SW 1271 (cell line): ENCODE results near the gene GAB2.
"Not testable (repeated sequence)": the region's sequence is repeated elsewhere in the genome, so short reads cannot be mapped to it uniquely, and the experiment has no call there.

ENCODE experiments used
- DNase-seq, 2 experiments: peaks; one replicate each; lab custom pipeline; 2025; lab: John Stamatoyannopoulos, UW

The GAB2 gene

GRCh38 chr11:78370406-78371172 lies 47.0 kb downstream of the GAB2 start:
- DNase-seq: no peak

DNA sequence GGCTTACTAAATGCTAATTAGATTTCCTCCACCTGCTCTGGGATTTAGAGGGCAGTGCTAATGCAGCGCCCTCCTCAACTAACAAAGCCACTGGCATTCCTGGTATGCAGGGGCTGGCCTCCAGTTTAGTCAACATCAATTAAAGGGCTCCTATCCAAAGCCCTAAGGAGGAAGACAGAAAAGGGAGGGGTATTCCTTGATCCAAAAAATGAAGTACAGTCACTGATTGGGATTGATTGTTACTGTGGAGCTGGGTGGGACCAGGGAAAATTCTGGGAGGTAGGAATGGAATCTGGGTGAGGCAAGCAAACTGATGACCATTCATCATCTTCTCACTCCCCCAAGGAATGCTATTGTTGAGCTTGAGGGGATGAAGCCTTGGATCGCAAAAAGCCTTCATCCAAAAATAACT lies 52.2 kb downstream of the GAB2 start:
- DNase-seq: peak in 1 of 2 experiments; percentile 32

DNA sequence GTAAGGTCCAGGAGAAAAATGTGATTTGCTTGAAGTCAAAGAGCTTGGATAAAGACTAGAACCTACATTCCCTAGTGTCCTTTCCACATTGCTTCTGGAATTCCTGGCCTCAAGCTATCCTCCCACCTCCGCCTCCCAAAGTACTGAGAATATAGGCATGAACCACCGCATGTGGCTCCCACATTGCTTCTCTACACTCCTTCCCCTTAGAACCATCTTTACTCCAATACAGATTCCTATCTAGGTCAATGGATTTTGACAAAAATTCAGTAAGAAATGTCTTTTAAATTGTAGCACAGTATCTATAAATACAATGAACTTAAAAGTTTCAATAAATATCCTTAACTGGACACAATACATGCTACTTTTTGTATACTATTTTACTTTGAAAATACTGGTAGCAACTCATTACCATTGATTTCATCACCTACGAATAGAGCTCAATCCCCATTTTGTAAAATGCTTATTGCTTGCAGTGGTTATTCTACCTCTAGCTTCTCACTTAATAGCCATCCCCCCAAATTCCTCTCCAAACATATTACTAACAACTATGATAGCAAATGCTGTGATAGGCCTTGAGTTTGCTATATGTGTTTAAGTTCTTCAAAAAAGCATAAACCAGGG lies 53.4 kb downstream of the GAB2 start:
- no peak for DNase-seq

DNA sequence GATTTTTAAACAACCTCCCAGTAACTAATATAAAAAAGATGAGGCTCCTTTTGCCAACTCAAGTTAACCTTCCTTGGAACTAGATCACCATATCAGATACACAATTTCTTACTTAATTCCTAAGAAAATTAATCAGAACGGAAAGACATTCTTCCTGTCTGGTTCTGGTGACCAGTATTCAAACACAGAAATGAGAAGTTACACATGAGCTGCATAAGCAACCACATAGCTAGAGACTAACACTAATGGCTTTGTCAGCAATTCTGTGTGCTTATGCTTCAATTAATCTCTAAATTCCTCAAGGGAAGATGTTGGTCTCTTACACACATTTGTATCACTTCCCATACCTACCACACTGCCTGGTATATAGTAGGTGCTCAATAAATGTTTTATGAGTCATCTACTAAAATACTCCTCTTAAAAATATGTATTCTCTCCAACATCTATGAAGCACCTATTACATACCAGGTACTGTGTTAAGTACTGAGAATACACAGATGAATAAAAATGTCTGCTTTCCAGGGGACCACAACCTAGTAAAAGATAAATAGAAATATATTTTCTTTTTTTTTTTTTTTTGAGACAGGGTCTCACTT lies 54.5 kb downstream of the GAB2 start:
- no peak for DNase-seq

- DNase-seq: no peak
These were observed 56.4 kb downstream of the GAB2 start for GRCh38 chr11:78361228-78361627.

- no peak for DNase-seq
These were observed 57.7 kb downstream of the GAB2 start for GRCh38 chr11:78359921-78360320.

DNA sequence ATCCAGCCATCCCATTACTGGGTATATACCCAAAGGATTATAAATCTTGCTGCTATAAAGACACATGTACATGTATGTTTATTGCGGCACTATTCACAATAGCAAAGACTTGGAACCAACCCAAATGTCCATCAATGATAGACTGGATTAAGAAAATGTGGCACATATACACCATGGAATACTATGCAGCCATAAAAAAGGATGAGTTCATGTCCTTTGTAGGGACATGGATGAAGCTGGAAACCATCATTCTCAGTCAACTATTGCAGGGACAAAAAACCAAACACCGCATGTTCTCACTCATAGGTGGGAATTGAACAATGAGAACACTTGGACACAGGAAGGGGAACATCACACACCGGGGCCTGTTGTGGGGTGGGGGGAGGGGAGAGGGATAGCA lies 59.7 kb downstream of the GAB2 start:
- not testable (repeated sequence) for DNase-seq

DNA sequence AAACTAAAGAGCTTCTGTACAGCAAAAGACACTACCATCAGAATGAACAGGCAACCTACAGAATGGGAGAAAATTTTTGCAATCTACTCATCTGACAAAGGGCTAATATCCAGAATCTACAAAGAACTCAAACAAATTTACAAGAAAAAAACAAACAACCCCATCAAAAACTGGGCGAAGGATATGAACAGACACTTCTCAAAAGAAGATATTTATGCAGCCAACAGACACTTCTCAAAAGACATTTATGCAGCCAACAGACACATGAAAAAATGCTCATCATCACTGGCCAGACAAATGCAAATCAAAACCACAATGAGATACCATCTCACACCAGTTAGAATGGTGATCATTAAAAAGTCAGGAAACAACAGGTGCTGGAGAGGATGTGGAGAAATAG lies 60.2 kb downstream of the GAB2 start:
- not testable (repeated sequence) for DNase-seq

DNA sequence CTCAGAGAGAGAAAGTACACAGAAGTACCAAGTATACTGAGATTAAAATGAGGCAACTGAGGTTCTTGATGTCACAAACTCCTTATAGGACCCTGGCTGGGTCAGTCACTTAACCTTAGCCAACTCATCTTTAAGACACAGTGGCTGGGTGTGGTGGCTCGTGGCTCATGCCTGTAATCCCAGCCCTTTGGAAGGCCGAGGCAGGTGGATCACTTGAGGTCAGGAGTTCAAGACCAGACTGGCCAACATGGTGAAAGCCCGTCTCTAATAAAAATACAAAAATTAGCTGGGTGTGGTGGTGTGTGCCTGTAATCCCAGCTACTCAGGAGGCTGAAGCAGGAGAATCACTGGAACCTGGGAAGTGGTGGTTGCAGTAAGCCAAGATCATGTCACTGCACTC lies 61.9 kb downstream of the GAB2 start:
- not testable (repeated sequence) for DNase-seq

- DNase-seq: no peak
These were observed 62.3 kb downstream of the GAB2 start for GRCh38 chr11:78355309-78355705.

- DNase-seq: no peak
These were observed 63.0 kb downstream of the GAB2 start for GRCh38 chr11:78354408-78355308.

GRCh38 chr11:78351979-78352841 lies 65.4 kb downstream of the GAB2 start:
- no peak for DNase-seq

- no peak for DNase-seq
These were observed 66.4 kb downstream of the GAB2 start for GRCh38 chr11:78351193-78351592.

DNA sequence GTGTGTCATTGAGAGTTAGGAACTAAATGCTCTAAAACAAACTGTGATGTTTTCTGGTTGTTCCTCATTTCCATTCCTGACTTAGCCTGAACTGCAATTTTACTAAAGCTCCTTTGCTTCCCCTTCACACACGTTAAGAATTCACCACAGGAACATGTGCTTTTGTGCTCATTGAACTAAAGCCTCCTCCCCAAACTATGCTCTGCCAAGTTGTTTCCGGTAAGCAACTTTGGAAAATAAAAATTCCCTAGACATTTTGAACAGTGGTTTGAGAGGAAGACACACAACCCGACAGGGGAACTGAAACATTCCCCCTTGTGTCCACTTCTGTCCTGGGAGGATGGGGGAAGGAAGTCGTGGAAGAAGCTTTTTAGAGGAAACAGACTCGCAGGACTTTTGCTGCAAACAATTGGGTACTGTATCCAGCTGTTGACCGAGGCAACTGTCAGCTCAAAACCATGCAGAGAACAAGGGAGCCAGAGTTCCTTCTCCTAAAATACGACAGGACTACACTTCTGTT lies 66.9 kb downstream of the GAB2 start:
- no peak for DNase-seq

DNA sequence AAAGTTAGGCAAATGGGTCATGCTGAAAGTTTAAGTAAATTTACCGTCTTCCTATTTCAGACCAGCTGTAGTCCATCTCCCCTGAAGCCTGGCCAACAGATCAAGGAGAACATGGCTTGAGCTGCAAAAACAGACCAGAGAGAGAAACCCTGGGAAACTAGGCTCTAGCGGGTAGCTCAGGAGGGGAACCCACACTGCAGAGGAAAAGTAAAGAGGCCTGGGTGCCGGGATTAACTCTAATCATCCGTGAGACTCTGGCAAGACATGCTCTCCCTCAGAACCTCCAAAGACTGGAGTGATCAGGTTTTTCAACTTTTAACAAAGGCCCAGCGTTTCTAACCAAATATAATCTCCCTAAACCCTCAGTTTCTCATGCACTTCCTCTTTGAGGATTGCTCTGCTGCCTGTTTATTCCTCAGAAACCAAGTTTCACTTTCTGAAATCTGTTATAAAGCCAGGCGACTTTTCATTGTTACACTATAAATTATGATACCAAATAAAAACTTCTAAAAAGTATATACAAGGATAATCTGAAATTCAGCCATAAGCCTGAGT lies 67.5 kb downstream of the GAB2 start:
- DNase-seq: no peak

- DNase-seq: no peak
These were observed 68.0 kb downstream of the GAB2 start for GRCh38 chr11:78349624-78350023.

GRCh38 chr11:78349114-78349513 lies 68.5 kb downstream of the GAB2 start:
- no peak for DNase-seq

GRCh38 chr11:78347956-78348355 lies 69.7 kb downstream of the GAB2 start:
- no peak for DNase-seq

DNA sequence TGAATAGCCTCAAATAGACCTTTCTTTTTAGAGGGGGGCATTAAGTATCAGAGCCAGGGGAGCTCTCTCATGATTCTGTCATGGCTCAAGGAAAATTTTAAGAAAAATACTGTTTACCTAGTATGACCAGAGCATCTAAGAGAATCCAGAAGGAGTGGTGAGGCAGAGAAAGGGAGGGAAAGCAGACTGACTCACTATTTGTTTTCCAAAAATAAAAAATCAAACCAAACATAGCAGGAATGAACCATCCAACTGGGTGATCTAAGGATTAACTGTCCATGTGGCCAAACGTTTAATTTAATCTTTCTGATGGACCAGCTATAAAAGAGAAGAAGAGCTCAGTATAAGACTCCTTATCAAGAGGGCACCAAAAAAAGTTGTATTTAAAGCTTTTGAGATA lies 70.8 kb downstream of the GAB2 start:
- no peak for DNase-seq

- no peak for DNase-seq
These were observed 72.2 kb downstream of the GAB2 start for GRCh38 chr11:78345450-78345849.

- no peak for DNase-seq
These were observed 72.9 kb downstream of the GAB2 start for GRCh38 chr11:78344676-78345075.
